DMS53 treated with DMSO at 0.1 percent for 48 hours (cell line): ENCODE data around the gene ITGAL.
A peak's percentile ranks its signal among the peaks of the same experiment; 100 is the strongest.
"Not testable (repeated sequence)": the region's sequence is repeated elsewhere in the genome, so short reads cannot be mapped to it uniquely, and the experiment has no call there.

ENCODE experiments used
- DNase-seq: peaks from one replicate; lab custom pipeline; 2025; ENCODE audit not compliant: unreplicated experiment; lab: John Stamatoyannopoulos, UW

ITGAL gene

GRCh38 chr16:30491744-30492308, 19.3 kb downstream of the ITGAL start:
- DNase-seq = peak; percentile 12

GRCh38 chr16:30493941-30494488, 21.5 kb downstream of the ITGAL start:
- no peak for DNase-seq

GRCh38 chr16:30494709-30495108, 22.2 kb downstream of the ITGAL start:
- no peak for DNase-seq

GRCh38 chr16:30499284-30499683, 26.7 kb downstream of the ITGAL start:
- no peak for DNase-seq

GRCh38 chr16:30503403-30504296, 31.1 kb downstream of the ITGAL start:
- DNase-seq = no peak

- no peak for DNase-seq
Observed at GRCh38 chr16:30509081-30509765, 36.7 kb downstream of the ITGAL start.

- DNase-seq = no peak
Observed at GRCh38 chr16:30510376-30510938, 37.9 kb downstream of the ITGAL start.

- DNase-seq = no peak
Observed at GRCh38 chr16:30511509-30511908, 39.0 kb downstream of the ITGAL start.

- no peak for DNase-seq
Observed at GRCh38 chr16:30515275-30515674, 42.7 kb downstream of the ITGAL start.

GRCh38 chr16:30518552-30518951, 46.0 kb downstream of the ITGAL start:
- no peak for DNase-seq

- DNase-seq = no peak
Observed at GRCh38 chr16:30519120-30520049, 46.8 kb downstream of the ITGAL start.

- DNase-seq = no peak
Observed at GRCh38 chr16:30521476-30521872, 48.9 kb downstream of the ITGAL start.

GRCh38 chr16:30521873-30522641, 49.5 kb downstream of the ITGAL start:
- DNase-seq = peak; percentile 36

- not testable (repeated sequence) for DNase-seq
Observed at GRCh38 chr16:30522702-30523463, 50.3 kb downstream of the ITGAL start.

- no peak for DNase-seq
Observed at GRCh38 chr16:30523768-30524574, 51.4 kb downstream of the ITGAL start.

GRCh38 chr16:30524575-30525568, 52.3 kb downstream of the ITGAL start:
- DNase-seq = no peak

- DNase-seq = peak; percentile 3
Observed at GRCh38 chr16:30525844-30526136, 53.2 kb downstream of the ITGAL start.
